HL-60 (cell line): ENCODE data around the gene FPR1.

ENCODE experiments used
- DNase-seq, 2 experiments: peaks; one replicate each; pipeline ENCODE4 v3.0.0-alpha.2; 2010 to 2020; ENCODE audit warnings: low read depth in 1 of 2, low spot score in 1 of 2
- H3K27ac ChIP-seq: fragments of 250-450 bp; sonication (Bioruptor Pico); replicated peaks from 2 replicates; pipeline ENCODE4 v1.5.1; 2020; ENCODE audit warnings: mild to moderate bottlenecking, moderate library complexity
- H3K27me3 ChIP-seq: fragments of 250-450 bp; sonication (Bioruptor Pico); 2 replicates; pipeline ENCODE4 v1.5.1; 2021; ENCODE audit warnings: mild to moderate bottlenecking, moderate library complexity; ENCODE audit not compliant: insufficient read depth, poor library complexity, severe bottlenecking
- H3K4me3 ChIP-seq: replicated peaks from 2 replicates; pipeline ENCODE4 v1.5.1; 2011; ENCODE audit warnings: mild to moderate bottlenecking, control low read depth, low read length; ENCODE audit not compliant: insufficient read depth
- GABPA ChIP-seq: IDR thresholded peaks from 2 replicates; pipeline ENCODE4 v1.6.1; 2012; ENCODE audit warnings: low read depth
- POLR2AphosphoS5 ChIP-seq: IDR thresholded peaks from 2 replicates; pipeline ENCODE4 v1.6.1; 2012; ENCODE audit warnings: low read depth
- REST ChIP-seq: IDR thresholded peaks from 2 replicates; pipeline ENCODE4 v1.6.1; 2012; ENCODE audit warnings: low read depth; ENCODE audit not compliant: insufficient replicate concordance
- SPI1 ChIP-seq: IDR thresholded peaks from 2 replicates; pipeline ENCODE4 v1.6.1; 2012; ENCODE audit warnings: low read depth, mild to moderate bottlenecking, borderline replicate concordance
- TF ChIP-seq, protein P1 (sequence below): IDR thresholded peaks from one replicate; pipeline ENCODE4 v1.5.1; 2011; ENCODE audit warnings: low read length, control low read depth, inconsistent platforms; ENCODE audit not compliant: insufficient read depth

FPR1 gene

DNA sequence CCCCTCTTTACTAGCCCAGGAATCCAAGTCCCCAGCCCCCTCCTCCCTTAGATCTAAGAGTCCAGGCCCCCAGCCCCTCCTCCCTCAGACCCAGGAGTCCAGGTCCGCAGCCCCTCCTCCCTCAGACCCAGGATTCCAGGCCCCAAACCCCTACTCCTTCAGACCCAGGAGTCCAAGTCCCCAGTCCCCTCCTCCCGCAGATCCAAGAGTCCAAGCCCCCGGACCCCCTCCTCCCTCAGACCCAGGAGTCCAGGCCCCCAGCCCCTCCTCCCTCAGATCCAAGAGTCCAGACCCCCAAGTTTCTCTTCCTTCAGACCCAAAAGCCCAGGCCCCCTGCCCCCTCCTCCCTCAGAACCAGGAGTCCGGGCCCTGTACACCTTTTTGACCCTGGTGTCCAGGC, 47.1 kb downstream of the FPR1 start:
- Histone ChIP-seq H3K4me3 (peak overlapping the region; percentile 60), H3K27me3 (no peaks in the 10 kb centered on the region), H3K27ac (peak overlapping the region; percentile 86)
- no peak for DNase-seq
- TF ChIP-seq, protein P1, sequence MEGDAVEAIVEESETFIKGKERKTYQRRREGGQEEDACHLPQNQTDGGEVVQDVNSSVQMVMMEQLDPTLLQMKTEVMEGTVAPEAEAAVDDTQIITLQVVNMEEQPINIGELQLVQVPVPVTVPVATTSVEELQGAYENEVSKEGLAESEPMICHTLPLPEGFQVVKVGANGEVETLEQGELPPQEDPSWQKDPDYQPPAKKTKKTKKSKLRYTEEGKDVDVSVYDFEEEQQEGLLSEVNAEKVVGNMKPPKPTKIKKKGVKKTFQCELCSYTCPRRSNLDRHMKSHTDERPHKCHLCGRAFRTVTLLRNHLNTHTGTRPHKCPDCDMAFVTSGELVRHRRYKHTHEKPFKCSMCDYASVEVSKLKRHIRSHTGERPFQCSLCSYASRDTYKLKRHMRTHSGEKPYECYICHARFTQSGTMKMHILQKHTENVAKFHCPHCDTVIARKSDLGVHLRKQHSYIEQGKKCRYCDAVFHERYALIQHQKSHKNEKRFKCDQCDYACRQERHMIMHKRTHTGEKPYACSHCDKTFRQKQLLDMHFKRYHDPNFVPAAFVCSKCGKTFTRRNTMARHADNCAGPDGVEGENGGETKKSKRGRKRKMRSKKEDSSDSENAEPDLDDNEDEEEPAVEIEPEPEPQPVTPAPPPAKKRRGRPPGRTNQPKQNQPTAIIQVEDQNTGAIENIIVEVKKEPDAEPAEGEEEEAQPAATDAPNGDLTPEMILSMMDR: no peak

DNA sequence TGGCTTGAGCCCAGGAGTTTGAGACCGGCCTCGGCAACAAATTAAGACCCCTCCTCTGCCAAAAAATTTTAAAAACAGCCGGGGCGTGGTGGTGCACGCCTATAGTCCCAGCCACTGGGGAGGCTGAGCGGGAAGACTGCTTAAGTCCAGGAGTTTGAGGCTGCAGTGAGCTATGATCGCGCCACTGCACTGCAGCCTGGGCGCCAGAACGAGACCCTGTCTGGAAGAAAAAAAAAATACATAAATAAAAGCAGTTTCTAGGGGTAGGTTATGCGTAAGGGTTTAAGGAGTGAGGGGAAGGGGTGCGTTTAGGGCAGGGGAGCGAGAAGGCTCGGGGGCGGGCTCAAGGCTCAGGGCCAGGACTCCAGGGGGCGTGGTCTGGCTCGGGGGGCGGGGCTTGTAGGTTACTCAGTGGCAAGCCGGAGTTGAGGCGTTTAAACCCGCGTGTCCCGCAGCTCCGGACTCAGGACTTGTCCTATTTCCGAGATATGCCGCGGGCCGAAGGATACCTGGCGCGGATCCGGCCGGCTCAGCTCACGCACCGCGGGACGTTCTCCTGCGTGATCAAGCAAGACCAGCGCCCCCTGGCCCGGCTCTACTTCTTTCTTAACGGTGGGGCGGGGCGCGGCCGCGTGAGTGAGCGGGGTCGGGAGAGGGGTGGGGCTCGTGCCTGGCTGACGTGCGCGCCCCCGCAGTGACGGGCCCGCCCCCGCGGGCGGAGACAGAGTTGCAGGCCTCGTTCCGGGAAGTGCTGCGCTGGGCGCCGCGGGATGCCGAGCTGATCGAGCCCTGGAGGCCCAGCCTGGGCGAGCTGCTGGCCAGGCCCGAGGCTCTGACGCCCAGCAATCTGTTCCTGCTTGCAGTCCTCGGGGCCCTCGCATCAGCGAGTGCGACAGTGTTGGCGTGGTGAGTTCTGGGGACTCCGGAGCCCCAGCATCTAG, 47.8 kb downstream of the FPR1 start:
- Histone ChIP-seq H3K4me3 (peak overlapping the region; percentile 60), H3K27ac (peak overlapping the region; percentile 86), H3K27me3 (no peaks in the 10 kb centered on the region)
- DNase-seq: peak; percentile 93 to 96
- TF ChIP-seq GABPA (no peak), REST (peak; percentile 60), SPI1 (peak; percentile 46; the same call in 1 of the 2 replicates), POLR2AphosphoS5 (peak; percentile 95)
- TF ChIP-seq, protein P1: no peak

DNA sequence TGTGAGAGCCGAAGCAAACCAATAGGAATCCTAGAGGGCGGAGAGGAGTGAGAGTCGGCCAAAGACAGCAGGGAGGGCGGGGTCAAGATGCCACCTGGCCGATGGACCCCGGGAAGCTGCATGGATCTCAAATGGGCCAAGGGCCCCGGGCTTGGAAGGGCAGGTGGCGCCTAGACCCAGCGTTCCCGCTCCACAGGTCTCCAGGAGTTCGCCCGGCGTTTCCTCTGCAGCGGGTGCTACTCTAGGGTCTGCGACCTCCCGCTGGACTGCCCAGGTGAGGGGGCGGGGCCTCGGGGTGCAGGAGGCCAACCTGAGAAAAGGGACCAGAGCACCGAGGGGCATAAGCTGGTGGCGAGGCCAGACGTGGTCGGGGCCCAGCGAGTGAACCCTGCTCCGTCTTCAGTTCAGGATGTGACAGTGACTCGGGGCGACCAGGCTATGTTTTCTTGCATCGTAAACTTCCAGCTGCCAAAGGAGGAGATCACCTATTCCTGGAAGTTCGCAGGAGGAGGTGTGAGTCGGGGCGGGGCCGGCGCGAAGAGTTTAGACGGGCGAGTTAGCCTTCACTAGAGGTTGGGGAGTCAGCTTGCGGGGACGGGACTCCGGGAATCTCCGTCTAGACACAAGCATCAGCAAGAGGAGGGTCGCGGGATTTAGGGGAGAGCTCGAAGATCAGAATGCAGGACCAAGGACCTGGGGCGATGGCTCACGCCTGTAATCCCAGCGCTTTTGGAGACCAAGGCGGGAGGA, 48.7 kb downstream of the FPR1 start:
- H3K4me3 ChIP-seq: no peak overlapping the region
- TF ChIP-seq REST: no peak
- TF ChIP-seq, protein P1: no peak
- TF ChIP-seq SPI1: no peak
- no peak for TF ChIP-seq GABPA
- no peak for TF ChIP-seq POLR2AphosphoS5
- no peak overlapping the region for H3K27ac ChIP-seq
- DNase-seq: no peak
- no peaks in the 10 kb centered on the region for H3K27me3 ChIP-seq
